ENCODE data around the gene NCSTN. TPM values are rescaled to one million over a fixed set of nuclear protein-coding genes. Genes with fewer than 3 reads are reported as not detected.
A peak's percentile ranks its signal among the peaks of the same experiment; 100 is the strongest.

Gene NCSTN
- 82.5 and 95.6 TPM in 2 replicates for total RNA-seq (2014; rRNA removed)
- 66.3 TPM for polyA plus RNA-seq (2012)

DNA sequence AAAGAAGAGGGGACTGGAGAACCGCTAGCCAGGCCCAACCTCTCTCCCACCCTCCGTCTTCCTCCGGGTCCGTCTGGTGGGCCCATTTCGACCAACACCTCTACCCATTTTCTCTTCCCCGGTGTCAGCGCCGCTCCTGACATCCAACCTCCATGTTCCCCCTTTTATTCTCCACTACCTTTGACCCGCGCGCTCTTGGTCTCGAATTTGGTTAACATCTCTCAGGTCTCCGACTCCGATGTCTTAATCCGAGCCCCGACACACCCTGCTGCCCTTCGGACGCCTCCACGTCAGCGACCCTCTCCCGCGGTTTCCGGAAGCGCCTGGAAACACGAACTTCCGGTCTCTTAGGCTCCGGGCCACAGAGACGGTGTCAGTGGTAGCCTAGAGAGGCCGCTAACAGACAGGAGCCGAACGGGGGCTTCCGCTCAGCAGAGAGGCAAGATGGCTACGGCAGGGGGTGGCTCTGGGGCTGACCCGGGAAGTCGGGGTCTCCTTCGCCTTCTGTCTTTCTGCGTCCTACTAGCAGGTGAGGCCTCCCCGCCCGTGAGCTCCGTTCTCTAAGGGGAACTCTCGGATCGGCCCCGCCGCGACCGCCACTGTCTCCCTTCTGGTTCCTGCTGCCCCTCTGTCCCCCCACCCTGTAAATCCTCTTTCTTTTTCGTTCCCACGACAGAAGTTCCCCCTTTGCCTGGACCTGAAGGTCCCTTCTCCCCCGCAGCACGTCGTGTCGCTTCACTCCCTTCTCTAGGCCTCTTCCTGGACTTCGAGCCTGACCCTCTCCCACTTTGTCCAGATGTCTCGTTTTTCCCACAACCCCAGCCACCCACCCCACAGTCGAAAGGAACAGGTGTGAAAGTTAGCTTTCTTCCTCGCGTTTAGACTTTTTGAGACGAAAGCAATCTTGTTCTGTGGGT is at the start of gene NCSTN, which contains the start of gene COPA:
Gene NCSTN (plus strand): TSS at position 431 of the 917 bp plus-strand sequence. CDS start 14 bp downstream, at position 445.
Gene COPA (minus strand): TSS at position 298 of the 917 bp plus-strand sequence. CDS start 80 bp downstream, at position 218.
- DNase-seq (ENCODE audit: low read depth): peak; percentile 94

DNA sequence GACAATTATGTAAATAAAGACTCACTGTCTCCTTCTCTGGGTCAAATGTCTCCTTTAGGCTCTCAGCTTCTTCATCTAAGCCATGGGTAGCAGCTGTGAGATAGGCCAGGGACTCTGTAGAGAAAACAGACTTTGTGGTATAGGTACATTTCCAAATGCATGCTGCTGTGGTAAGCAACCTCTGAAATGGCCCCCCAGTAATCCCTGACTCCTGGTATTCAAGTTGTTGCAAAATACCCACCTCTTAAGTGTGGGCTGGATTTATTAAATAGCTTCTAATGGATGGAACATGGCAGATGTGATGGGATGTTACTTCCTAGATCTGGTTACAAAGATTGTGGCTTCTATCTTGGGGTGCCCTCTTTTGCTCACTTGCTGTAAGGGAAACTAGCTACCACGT is 47.1 kb upstream of the NCSTN start:
- no peak for DNase-seq (ENCODE audit: low read depth)

DNA sequence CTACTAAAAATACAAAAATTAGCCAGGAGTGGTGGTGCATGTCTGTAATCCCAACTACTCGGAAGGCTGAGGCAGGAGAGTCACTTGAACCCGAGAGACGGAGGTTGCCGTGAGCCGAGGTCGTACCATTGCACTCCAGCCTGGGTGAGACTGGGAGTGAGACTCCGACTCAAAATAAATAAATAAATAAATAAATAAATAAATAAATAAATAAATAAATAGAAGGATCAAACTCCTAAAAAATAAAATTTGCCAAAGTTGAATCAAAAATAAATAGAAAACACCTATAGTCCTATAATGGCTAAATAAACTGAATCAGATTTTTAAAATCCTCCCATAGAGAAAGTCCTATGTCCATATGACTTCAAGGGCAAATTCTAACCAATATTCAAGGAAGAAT is 43.0 kb upstream of the NCSTN start:
- no peak for DNase-seq (ENCODE audit: low read depth)

DNA sequence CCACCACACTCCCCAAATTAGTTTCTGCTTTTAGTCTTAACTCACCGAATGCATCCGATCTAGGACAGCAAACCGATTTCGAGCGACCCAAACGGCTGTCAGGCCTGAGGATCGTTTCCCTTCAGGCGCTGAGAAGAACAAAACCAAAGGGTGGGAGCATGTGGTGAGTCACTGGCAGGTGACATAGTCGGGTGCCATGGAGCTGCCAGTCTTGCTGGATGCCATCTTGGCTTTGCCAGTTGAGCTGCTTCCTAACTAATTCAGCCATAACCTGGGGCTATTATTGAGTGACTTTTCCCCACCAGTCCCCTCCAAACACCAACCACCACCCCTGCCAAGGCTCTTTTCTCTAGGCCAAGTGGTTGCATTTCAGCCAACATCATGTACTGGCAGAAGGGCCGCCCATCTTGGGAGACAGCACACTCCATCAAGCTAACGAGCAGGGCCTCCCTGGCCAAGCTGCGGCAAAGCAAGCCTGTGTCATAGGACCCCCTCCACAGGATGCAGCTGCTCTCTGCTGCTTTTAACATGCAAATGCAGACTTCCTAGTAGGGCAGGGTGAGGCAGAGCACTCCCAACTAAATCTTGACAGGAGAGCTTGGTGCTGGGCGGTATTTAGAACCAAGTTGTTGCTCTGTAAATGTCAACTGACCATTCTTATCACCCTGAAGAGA is 35.9 kb upstream of the NCSTN start:
- no peak for DNase-seq (ENCODE audit: low read depth)

DNA sequence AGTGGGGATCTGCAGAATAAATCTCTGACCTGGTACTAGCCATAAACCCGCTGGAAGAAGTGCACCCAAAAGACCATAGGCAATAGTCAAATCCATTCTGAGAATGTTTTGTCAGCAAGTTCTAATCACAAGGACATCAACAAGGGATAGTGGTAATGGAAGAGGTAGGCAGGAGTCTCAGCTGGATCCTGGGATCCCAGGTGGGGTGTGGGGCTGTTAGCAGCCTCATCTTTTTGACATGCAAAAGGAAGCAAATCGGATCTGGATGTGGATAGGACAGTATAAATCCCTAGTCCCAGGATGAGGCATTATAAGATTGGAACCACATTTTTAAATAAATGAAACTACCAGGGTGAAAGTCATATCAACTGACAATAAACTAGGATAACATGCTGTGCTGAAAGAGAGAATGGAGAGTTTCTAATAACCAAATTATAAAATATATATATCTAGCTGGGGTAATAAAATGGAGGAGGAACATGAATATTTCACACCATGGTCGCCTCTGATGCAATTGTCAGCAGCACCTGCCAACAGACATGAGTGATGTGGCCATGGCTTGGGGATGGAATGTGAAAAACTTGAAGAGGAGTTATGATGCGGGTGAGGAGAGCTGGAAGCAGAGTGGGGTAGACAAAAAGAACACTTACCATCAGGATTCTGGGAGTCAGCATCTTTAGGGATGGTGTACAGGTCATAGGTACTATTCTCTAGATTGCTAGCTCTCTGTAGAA is 34.6 kb upstream of the NCSTN start:
- DNase-seq (ENCODE audit: low read depth): peak; percentile 55

DNA sequence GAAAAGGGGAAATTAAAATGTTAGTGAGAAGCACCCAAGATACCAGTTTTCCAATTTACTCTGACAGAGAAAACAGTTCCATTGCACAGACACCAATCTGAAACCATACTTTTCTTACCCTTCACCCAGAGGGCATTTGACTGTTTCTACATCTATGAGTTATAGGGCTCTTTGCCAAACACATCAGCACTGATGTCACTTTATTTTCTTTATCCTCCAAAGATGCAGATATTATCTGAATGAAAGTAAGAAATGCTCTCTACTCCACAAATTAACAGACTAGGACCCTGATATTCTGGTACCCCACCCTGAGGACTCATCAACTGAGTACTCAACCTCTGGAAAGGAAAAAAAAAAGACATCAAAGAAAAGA is 34.0 kb upstream of the NCSTN start:
- no peak for DNase-seq (ENCODE audit: low read depth)

GRCh38 chr1:160309571-160309970 is 33.6 kb upstream of the NCSTN start:
- DNase-seq (ENCODE audit: low read depth): no peak

DNA sequence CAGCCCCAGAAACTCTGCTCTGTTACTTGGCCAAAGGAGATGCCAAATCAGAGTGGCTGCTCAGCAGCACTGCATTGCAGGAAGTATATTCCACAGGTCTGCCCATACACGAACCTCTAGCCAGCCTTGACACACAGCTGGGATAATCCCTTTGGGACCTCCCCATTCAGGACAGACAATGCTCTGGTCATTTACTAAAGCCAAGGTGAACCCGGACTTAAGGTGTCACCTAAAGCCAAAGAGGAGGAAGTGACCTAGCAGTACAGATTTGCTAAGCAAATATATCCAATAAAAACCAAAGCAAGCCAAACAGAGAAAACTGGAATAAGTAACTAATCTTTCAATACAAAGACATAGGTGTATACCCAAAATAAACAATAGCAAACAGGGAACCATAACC is 27.8 kb upstream of the NCSTN start:
- DNase-seq (ENCODE audit: low read depth): no peak

GRCh38 chr1:160322831-160323230 is 20.4 kb upstream of the NCSTN start:
- DNase-seq (ENCODE audit: low read depth): no peak

DNA sequence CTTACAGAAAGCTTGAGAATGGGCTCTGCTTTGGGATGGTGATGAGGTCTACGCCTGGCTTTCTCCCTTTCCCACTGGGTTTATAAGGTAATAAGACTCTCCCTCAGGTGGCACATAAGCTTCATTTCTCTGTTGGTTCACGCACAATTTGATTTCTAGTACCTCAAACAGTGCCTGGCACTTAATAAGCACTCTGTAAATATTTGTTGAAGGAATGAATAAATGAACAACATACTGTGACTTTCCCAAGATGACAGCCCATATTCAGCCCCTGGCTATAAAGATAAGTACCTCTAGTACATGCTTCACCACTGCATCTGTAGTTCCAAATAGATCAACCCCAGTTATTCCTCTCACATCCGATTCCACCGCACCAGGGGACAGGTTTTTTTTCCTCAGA is 17.9 kb upstream of the NCSTN start:
- DNase-seq (ENCODE audit: low read depth): no peak

- peak; percentile 40 for DNase-seq (ENCODE audit: low read depth)
These were observed 16.8 kb upstream of the NCSTN start for GRCh38 chr1:160326418-160326817.

- no peak for DNase-seq (ENCODE audit: low read depth)
These were observed 15.0 kb upstream of the NCSTN start for GRCh38 chr1:160328184-160328583.

DNA sequence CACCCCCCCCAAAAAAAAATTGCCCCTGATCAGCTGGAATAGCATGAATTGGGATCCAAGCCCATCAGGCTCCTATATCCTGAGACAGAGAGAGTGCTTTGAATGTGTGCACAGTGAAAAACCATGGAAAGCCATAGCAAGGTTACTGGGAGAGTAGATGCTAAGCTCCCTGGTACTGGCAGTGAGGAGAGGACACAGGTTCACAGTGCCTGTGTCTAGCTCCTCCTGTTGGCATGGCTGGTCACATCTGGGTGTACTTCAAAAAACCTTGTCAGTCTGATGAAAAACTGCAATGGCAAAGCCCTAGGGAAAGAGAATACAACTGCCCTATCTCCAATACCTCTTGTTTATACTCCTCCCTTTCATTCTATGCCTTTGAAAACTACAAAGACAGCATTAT is 13.1 kb upstream of the NCSTN start:
- DNase-seq (ENCODE audit: low read depth): no peak

DNA sequence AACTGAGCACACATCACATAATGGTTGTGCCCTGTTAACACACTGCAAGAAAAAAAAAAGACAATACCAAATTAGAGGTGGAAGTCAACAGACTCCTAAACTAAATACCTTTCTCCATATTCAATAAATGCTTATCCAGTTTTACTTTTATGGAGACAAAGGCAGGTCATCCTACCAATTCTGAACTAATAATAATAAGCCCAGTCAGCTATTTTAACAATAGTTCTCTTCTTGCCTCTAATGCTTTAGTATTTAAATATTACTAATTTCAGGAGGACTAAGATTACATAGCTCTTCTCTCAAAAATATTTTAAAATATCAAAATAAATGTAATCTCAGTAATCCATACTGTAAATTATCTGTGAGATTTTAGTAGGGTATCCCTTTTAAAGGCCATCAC is 10.7 kb upstream of the NCSTN start:
- no peak for DNase-seq (ENCODE audit: low read depth)

- no peak for DNase-seq (ENCODE audit: low read depth)
These were observed 4.6 kb upstream of the NCSTN start for GRCh38 chr1:160338580-160338979.

DNA sequence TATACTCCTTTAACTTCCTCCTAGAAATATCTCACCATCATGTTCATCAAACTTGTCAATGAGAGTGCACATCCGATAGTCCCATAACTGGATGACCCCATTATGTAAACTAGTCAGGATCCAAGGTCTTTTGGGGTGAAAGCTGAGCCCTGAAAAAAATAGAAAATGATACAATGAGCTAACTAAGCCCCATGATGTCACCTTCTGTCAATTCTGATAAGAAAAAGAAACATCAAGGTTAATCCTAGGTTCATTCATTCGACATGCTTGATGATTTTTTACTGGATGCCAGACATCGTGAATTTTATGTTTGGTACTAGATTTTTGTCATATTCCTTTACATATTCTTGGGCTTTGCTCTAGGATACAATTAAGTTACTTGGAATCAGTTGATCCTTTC is 3.0 kb upstream of the NCSTN start:
- DNase-seq (ENCODE audit: low read depth): no peak

DNA sequence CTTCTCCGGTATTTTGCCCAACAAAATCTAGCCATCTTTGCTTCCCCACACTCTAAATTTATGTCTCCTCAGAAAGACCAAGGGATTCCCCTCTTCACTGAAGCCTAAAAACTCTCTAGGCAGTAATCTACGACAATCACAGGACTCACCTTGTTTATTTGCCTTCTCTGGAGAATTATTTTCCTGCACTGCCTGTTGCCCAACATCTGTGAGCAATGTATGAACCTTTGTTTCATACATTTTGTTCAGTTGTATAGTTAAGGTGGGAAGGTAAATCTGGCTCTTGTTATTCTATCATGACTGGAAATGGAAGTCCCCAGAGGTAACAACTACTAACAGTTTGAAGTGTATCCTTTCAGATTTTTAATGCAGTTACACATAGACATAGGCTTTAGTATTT is 2.3 kb upstream of the NCSTN start:
- no peak for DNase-seq (ENCODE audit: low read depth)

DNA sequence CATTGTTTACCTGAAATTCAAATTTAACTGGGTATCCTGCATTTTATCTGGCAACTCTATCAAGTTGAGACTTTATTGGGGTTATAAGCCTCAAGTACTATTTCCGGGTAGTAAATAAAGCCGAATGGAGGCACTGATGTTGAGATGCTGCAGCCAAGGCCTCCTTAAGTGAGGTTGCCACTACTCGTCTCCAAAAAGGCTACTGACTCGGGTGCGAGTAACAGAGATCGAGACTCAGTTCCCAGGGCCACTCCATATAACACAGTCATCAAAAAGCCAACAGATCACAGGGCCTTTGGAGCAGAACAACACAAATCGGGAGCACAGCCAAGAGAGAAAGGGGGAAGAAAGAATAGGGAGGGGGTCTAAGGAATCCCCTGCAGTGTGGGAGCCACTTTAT is 657 bp upstream of the NCSTN start:
- DNase-seq (ENCODE audit: low read depth): no peak

DNA sequence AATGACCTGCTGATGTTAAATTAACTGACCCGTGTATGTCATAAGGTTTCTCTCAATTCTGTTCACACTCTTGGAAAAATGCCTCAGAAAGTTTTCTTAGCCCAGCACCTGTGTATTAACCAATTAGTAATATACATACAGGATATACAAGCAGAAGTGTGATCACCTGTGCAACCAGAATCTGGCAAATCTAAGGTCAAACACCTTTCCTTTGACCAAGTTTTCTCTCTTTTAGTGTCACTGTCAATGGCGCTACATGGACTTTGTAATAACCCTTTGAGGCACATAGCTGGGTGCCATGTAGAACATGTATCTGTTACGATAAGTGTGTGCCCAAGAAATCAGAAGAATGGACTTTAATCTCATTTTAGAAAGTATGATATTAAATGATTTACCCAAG is 1.1 kb downstream of the NCSTN start:
- no peak for DNase-seq (ENCODE audit: low read depth)

- DNase-seq (ENCODE audit: low read depth): no peak
These were observed 1.8 kb downstream of the NCSTN start for GRCh38 chr1:160344936-160345335.

DNA sequence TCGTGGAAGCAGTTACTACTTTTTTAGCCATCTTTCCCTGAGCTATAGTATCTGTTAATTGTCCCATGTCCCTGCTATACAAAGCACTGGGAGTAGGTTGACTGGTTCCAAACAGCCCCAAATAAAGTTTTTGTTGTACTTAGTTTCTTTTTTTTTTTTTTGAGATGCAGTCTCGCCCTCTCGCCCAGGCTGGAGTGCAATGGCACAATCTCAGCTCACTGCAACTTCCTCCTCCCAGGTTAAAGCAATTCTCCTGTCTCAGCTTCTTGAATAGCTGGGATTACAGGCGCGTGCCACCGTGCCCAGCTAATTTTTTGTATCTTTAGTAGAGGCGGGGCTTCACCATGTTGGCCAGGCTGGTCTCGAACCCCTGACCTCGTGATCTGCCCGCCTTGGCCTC is 3.3 kb downstream of the NCSTN start:
- DNase-seq (ENCODE audit: low read depth): no peak

DNA sequence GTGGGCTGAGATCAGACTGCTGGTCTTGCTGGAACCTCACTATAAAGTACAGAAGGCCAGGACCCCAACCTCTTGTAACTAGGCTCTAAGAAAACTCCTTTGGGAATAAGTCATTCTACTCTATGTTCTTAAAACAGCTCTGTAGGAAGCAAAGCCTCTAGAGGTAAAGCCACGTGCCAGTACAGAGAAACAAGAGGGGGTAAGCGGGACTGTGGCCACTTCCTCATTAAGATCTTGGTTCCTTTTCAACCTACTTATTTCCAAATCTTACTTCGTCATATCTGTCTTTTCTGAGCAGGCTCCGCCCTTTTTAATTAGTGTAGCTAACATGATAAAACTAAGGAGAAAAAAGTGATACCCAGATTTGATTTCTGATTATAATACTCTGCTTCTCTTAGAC is 3.8 kb downstream of the NCSTN start:
- DNase-seq (ENCODE audit: low read depth): no peak
